T-helper 9 cell (primary cell): ENCODE data around the gene CYP4Z1.
"Not testable (repeated sequence)": the region's sequence is repeated elsewhere in the genome, so short reads cannot be mapped to it uniquely, and the experiment has no call there.

Experiments used
- DNase-seq: peaks from one replicate; pipeline ENCODE4 v3.0.0-alpha.2; 2020
- total RNA-seq, 2 donors: gene quantifications; one replicate each; lab custom pipeline; 2026; lab: John Stamatoyannopoulos, UW

The CYP4Z1 gene
- total RNA-seq, result 0 reads per million in 2 donors

- DNase-seq, result no peak
These were observed at the start of gene CYP4Z1 for GRCh38 chr1:47067097-47067594. Gene CYP4Z1, plus strand, starts transcription at chr1:47067231. Its CDS starts 260 bp downstream, at chr1:47067491.

- no peak for DNase-seq
These were observed 46.0 kb upstream of the CYP4Z1 start for GRCh38 chr1:47021070-47021469.

- no peak for DNase-seq
These were observed 43.5 kb upstream of the CYP4Z1 start, which contains the start of gene CYP4X1 for GRCh38 chr1:47023268-47024140. Gene CYP4X1, plus strand, starts transcription at chr1:47023669. Its CDS starts 149 bp downstream, at chr1:47023818.

- no peak for DNase-seq
These were observed 42.8 kb upstream of the CYP4Z1 start for GRCh38 chr1:47024141-47024801.

- DNase-seq, result no peak
These were observed 36.7 kb upstream of the CYP4Z1 start for GRCh38 chr1:47030170-47030805.

GRCh38 chr1:47031059-47031458 is 36.0 kb upstream of the CYP4Z1 start:
- DNase-seq, result no peak

GRCh38 chr1:47031585-47031984 is 35.4 kb upstream of the CYP4Z1 start:
- no peak for DNase-seq

- DNase-seq, result no peak
These were observed 30.3 kb upstream of the CYP4Z1 start for GRCh38 chr1:47036764-47037163.

- no peak for DNase-seq
These were observed 7.7 kb upstream of the CYP4Z1 start for GRCh38 chr1:47059376-47059775.

GRCh38 chr1:47069080-47069479 is 2.0 kb downstream of the CYP4Z1 start:
- DNase-seq, result not testable (repeated sequence)

- not testable (repeated sequence) for DNase-seq
These were observed 2.5 kb downstream of the CYP4Z1 start for GRCh38 chr1:47069509-47069908.

GRCh38 chr1:47089356-47089755 is 22.3 kb downstream of the CYP4Z1 start:
- peak; percentile 1 for DNase-seq

- DNase-seq, result not testable (repeated sequence)
These were observed 24.4 kb downstream of the CYP4Z1 start for GRCh38 chr1:47091476-47091875.

GRCh38 chr1:47104816-47105215 is 37.8 kb downstream of the CYP4Z1 start:
- DNase-seq, result no peak

GRCh38 chr1:47106792-47107191 is 39.8 kb downstream of the CYP4Z1 start:
- DNase-seq, result no peak

- DNase-seq, result not testable (repeated sequence)
These were observed 41.0 kb downstream of the CYP4Z1 start for GRCh38 chr1:47107851-47108574.

- DNase-seq, result not testable (repeated sequence)
These were observed 42.5 kb downstream of the CYP4Z1 start for GRCh38 chr1:47109482-47109881.

GRCh38 chr1:47113178-47113577 is 46.1 kb downstream of the CYP4Z1 start:
- no peak for DNase-seq

GRCh38 chr1:47121039-47121438 is 54.0 kb downstream of the CYP4Z1 start:
- DNase-seq, result not testable (repeated sequence)

GRCh38 chr1:47124834-47125233 is 57.8 kb downstream of the CYP4Z1 start:
- not testable (repeated sequence) for DNase-seq

GRCh38 chr1:47126997-47127396 is 60.0 kb downstream of the CYP4Z1 start:
- DNase-seq, result not testable (repeated sequence)

GRCh38 chr1:47128221-47128620 is 61.2 kb downstream of the CYP4Z1 start:
- no peak for DNase-seq
